HEK293T (cell line): ENCODE measurements around the gene ITPKB.

Experiments used
- CTCF ChIA-PET: fragments of 350-600 bp; formaldehyde crosslinking; extraction: SDS; loops from one replicate; lab custom pipeline; 2021; ENCODE audit warnings: antibody characterized with exemption, inconsistent platforms; lab: Yijun Ruan, JAX
- POLR2A ChIA-PET: fragments of 350-600 bp; formaldehyde crosslinking; extraction: SDS; loops from one replicate; lab custom pipeline; 2020; ENCODE audit warnings: antibody characterized with exemption, inconsistent platforms; lab: Yijun Ruan, JAX
- DNase-seq: peaks from one replicate; pipeline ENCODE4 v3.0.0; 2012; ENCODE audit warnings: mixed read lengths; ENCODE audit errors: extremely low spot score
- ARNT ChIP-seq: fragments of 450-650 bp; IDR thresholded peaks from 2 replicates; pipeline ENCODE4 v1.6.1; 2017; ENCODE audit warnings: mild to moderate bottlenecking
- BHLHE40 ChIP-seq: fragments of 450-650 bp; IDR thresholded peaks from 2 replicates; pipeline ENCODE4 v1.6.1; 2016; ENCODE audit warnings: mild to moderate bottlenecking, moderate library complexity, borderline replicate concordance
- CTBP1 ChIP-seq: fragments of 450-650 bp; IDR thresholded peaks from 2 replicates; pipeline ENCODE4 v1.6.1; 2016; ENCODE audit warnings: borderline replicate concordance
- ELF4 ChIP-seq: fragments of 450-650 bp; IDR thresholded peaks from 2 replicates; pipeline ENCODE4 v1.6.1; 2017; ENCODE audit warnings: antibody characterized with exemption
- FOXA1 ChIP-seq: fragments of 450-650 bp; IDR thresholded peaks from 2 replicates; pipeline ENCODE4 v1.6.1; 2016; ENCODE audit warnings: mild to moderate bottlenecking
- FOXK2 ChIP-seq: fragments of 450-650 bp; IDR thresholded peaks from 2 replicates; pipeline ENCODE4 v1.6.1; 2016; ENCODE audit warnings: mild to moderate bottlenecking
- FOXM1 ChIP-seq: fragments of 450-650 bp; IDR thresholded peaks from 2 replicates; pipeline ENCODE4 v1.6.1; 2017; ENCODE audit warnings: mild to moderate bottlenecking, borderline replicate concordance
- HDGF ChIP-seq: fragments of 450-650 bp; IDR thresholded peaks from 2 replicates; pipeline ENCODE4 v1.6.1; 2017; ENCODE audit warnings: antibody characterized with exemption, borderline replicate concordance
- L3MBTL2 ChIP-seq: fragments of 450-650 bp; conservative IDR thresholded peaks from 2 replicates; pipeline ENCODE4 v1.6.1; 2016; ENCODE audit warnings: mild to moderate bottlenecking
- LEF1 ChIP-seq: fragments of 450-650 bp; IDR thresholded peaks from 2 replicates; pipeline ENCODE4 v1.6.1; 2017; ENCODE audit warnings: mild to moderate bottlenecking, borderline replicate concordance
- NFRKB ChIP-seq: fragments of 450-650 bp; IDR thresholded peaks from 2 replicates; pipeline ENCODE4 v1.6.1; 2016; ENCODE audit warnings: mild to moderate bottlenecking, moderate library complexity
- SP1 ChIP-seq: fragments of 450-650 bp; IDR thresholded peaks from 2 replicates; pipeline ENCODE4 v1.6.1; 2017
- SUZ12 ChIP-seq: fragments of 450-650 bp; IDR thresholded peaks from 2 replicates; pipeline ENCODE4 v1.6.1; 2016; ENCODE audit warnings: mild to moderate bottlenecking
- TARDBP ChIP-seq: fragments of 450-650 bp; IDR thresholded peaks from 2 replicates; pipeline ENCODE4 v1.6.1; 2016
- ZNF384 ChIP-seq: fragments of 450-650 bp; IDR thresholded peaks from 2 replicates; pipeline ENCODE4 v1.6.1; 2016
- TF ChIP-seq, protein P1 (sequence below): fragments of 450-650 bp; IDR thresholded peaks from 2 replicates; pipeline ENCODE4 v1.6.1; 2016

ITPKB gene

GRCh38 chr1:226659136-226659535 lies 79.9 kb downstream of the ITPKB start:
- ChIA-PET POLR2A (interaction anchor here (0.7 kb wide), 1 partner anchor 24 kb away, joined by 3 read pairs; no protein-coding TSS in a partner anchor), CTCF (no interaction called here)
- DNase-seq, result no peak
- no peak for TF ChIP-seq FOXM1
- no peak for TF ChIP-seq SP1

- ChIA-PET POLR2A (interaction anchor here (0.7 to 1.1 kb wide), 2 partner anchors 23 to 45 kb away, joined by 3 read pairs; no protein-coding TSS in a partner anchor), CTCF (interaction anchor here (1.0 to 1.1 kb wide), 2 partner anchors 25 to 32 kb away, joined by 3 to 4 read pairs; no protein-coding TSS in a partner anchor)
Observed at GRCh38 chr1:226658546-226659125, 80.4 kb downstream of the ITPKB start.

DNA sequence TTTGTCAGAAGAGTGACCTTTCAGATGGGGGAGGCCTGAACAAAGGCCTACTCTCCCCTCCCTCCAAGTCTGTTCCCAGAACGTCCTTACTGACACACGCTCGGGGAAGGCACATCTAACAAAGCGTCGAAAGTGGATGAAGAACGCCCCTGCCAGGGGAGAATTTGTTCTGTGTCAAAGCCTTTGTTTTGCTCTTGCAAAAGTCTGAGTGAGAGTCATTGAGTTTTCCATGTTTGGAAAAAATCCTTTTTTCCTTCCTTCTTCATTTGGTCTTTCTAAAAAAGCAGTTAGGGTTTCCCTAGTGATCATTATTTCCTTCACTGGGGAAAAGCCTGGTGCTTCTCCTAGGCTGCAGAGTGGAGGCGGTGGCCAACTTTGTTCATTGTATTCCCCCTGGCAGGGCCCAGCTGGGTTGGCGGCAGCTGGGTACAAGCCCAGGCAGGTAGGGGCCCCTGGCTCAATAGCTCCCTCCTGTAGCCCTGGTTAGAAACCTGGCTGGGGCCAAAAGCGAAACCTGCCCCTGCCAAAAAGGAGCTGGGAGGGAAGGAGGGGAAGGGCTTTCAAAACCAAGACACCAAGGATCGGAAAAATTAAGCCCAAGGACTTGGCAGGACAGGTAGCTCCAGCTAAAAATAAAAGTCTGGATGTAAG lies 81.1 kb downstream of the ITPKB start:
- TF ChIP-seq SUZ12 (no peak), ARNT (no peak), ELF4 (no peak), ZNF384 (no peak), FOXA1 (no peak), HDGF (no peak), BHLHE40 (no peak)
- TF ChIP-seq, protein P1, sequence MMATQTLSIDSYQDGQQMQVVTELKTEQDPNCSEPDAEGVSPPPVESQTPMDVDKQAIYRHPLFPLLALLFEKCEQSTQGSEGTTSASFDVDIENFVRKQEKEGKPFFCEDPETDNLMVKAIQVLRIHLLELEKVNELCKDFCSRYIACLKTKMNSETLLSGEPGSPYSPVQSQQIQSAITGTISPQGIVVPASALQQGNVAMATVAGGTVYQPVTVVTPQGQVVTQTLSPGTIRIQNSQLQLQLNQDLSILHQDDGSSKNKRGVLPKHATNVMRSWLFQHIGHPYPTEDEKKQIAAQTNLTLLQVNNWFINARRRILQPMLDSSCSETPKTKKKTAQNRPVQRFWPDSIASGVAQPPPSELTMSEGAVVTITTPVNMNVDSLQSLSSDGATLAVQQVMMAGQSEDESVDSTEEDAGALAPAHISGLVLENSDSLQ, result no peak
- ChIA-PET CTCF (interaction anchor here (1.0 to 1.1 kb wide), 2 partner anchors 24 to 32 kb away, joined by 3 to 4 read pairs; no protein-coding TSS in a partner anchor), POLR2A (interaction anchor here (0.7 to 1.1 kb wide), 2 partner anchors 22 to 45 kb away, joined by 3 read pairs; no protein-coding TSS in a partner anchor)
- DNase-seq, result no peak

More at GRCh38 chr1:226658546-226659125, 80.4 kb downstream of the ITPKB start:
- no peak for DNase-seq
- TF ChIP-seq CTBP1 (no peak), TARDBP (no peak), L3MBTL2 (no peak), HDGF (no peak), ARNT (no peak), FOXK2 (no peak), LEF1 (no peak)

DNA sequence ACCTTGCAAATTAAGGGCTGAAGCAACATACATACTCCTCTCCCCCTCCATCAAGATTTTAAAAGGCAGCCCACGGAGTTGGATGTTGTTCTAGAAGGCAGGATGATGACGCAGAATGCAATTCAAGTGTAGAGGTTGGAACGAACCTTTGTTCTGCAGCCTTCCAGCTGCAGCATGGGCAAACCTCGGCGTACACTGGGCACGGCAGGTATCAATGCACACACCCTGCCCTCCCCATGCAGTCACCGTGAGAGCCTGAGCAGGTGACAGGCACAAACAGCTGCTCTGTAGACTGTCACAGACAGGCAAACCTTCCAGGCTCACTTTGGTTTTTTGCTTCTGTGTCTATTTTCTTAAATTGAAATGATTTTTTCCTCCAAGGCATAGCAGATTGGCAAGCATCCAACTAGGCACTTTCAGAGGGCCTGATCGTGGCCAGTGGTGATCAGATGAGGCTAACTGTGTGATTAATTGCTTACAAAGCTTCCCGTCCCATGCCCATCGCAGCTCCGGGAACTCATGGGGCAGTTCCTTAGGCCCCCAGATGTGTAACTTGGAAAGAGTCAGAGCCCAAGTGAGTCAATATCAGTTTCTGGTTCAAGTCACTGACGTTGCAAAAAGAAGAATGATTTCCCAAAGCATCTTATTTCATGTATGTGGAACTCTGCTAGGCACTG lies 82.3 kb downstream of the ITPKB start:
- DNase-seq, result no peak
- POLR2A ChIA-PET, result no interaction called here
- CTCF ChIA-PET, result no interaction called here
- TF ChIP-seq SP1 (no peak), HDGF (no peak), NFRKB (no peak), ELF4 (no peak), CTBP1 (no peak), TARDBP (no peak), LEF1 (no peak), ZNF384 (no peak), L3MBTL2 (no peak), FOXK2 (no peak), BHLHE40 (no peak), SUZ12 (no peak), ARNT (no peak)
- TF ChIP-seq, protein P1, result no peak

- DNase-seq, result no peak
- TF ChIP-seq BHLHE40 (no peak), ZNF384 (no peak), SP1 (no peak), LEF1 (no peak), HDGF (no peak), ARNT (no peak), SUZ12 (no peak), FOXA1 (no peak), CTBP1 (no peak), FOXK2 (no peak), TARDBP (no peak), L3MBTL2 (no peak)
- POLR2A ChIA-PET, result no interaction called here
- CTCF ChIA-PET, result no interaction called here
Observed at GRCh38 chr1:226656201-226656600, 82.9 kb downstream of the ITPKB start.

DNA sequence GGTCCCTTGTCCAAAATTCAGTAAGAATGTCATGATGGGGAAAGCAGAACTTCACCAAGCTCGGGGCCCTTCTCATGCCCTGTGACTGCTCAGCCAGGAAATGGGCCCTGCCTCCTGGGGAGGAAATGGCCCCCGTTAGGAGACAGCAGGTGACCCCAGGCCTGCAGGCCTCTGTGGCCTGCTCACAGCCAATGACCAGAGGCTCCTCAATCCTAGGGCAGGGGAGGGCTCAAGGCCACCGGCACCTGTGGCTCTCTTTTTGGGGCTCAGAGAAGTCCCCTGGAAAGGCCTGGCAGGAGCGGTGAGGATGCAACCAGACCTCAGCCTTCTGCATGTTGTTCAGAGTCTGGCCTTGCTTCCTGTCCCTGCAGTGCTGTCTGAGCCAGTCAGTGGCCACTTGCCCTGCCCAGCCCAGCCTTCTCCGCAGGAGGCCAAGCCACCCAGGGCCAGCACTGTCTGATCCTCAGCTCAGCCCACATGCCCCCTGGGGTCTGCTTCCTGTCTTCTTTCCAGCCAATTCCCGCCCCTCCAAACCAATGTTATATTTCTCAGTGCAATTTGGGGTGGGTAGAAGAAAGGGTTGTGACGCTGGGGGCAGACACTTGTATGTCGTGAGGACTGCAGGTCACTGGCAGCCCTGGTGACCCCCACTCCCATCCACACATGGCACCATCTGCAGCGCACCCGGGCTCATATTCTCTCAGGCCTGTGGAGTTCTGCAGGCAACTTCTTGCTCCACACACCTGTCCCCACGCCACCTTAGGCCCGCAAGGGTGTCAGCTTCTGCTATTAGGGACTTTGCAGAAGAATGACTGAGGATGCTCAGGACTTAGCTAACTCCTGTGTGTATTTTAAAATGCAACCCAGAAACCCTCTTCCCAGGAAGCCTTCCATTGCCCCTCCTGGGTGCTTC lies 83.6 kb downstream of the ITPKB start:
- ChIA-PET CTCF (no interaction called here), POLR2A (no interaction called here)
- TF ChIP-seq SP1 (no peak), FOXM1 (no peak), CTBP1 (no peak), ARNT (no peak), TARDBP (no peak), ELF4 (no peak), LEF1 (no peak), ZNF384 (no peak), SUZ12 (no peak), BHLHE40 (no peak), NFRKB (no peak), FOXA1 (no peak), HDGF (no peak), L3MBTL2 (no peak)
- TF ChIP-seq, protein P1, result no peak
- DNase-seq, result no peak
